ENCODE results near the gene GABARAP. TPM values are rescaled to one million over a fixed set of nuclear protein-coding genes. Genes with fewer than 3 reads are reported as not detected.

GABARAP gene
- polyA plus RNA-seq, 1 experiment: 984 TPM

DNA sequence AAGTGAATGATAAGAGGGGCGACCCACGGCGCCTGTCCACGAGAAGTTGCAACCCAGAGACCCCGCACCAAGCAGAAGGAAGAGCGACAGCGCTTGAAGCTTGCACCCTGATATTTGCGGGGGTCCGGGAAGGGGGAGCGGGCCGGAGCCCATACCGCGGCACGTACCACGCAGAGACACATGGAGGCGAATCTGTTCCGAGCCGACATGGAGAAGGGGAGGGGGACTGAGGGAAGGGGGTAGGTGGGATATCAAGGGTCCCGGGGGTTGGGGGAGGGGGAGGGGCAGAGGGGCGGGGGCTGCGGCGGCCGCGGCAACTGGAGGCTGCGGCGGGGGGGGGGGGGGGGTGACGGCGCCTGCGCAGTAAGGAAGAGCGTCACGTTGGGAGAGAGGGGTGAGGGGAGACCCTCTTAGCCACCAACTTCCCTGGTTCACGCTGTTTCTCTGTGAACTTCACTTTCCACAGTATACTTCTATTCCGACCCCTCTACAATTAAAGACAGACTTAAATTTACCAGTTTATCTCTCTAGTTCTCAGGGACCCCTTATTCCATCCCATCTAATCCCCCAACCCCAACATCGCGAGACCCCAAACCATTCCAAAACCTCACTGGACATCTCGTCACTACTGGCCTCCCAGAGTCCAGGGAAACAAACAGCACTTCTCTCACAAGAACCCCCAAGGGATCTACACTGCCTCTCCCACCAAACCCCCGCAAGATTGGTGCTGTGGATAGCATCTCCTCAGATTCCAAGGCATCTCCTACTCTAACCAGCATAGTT is 30.6 kb downstream of the GABARAP start:
- no peaks in the 10 kb centered on the region for H3K9me3 ChIP-seq (ENCODE audit: control insufficient read depth, insufficient read depth, low read length)
- CTCF ChIA-PET: no interaction called here
- no peak overlapping the region for H3K27ac ChIP-seq (ENCODE audit: low read depth, low read length)
- no peaks in the 10 kb centered on the region for H3K27me3 ChIP-seq (ENCODE audit: control insufficient read depth, insufficient read depth, low read length)
- DNase-seq (ENCODE audit: low read depth, low spot score): no peak
- H3K4me3 ChIP-seq (ENCODE audit: low read depth, low read length): no peak overlapping the region
- TF ChIP-seq, protein P1, sequence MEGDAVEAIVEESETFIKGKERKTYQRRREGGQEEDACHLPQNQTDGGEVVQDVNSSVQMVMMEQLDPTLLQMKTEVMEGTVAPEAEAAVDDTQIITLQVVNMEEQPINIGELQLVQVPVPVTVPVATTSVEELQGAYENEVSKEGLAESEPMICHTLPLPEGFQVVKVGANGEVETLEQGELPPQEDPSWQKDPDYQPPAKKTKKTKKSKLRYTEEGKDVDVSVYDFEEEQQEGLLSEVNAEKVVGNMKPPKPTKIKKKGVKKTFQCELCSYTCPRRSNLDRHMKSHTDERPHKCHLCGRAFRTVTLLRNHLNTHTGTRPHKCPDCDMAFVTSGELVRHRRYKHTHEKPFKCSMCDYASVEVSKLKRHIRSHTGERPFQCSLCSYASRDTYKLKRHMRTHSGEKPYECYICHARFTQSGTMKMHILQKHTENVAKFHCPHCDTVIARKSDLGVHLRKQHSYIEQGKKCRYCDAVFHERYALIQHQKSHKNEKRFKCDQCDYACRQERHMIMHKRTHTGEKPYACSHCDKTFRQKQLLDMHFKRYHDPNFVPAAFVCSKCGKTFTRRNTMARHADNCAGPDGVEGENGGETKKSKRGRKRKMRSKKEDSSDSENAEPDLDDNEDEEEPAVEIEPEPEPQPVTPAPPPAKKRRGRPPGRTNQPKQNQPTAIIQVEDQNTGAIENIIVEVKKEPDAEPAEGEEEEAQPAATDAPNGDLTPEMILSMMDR (IDR thresholded peaks at IDR 0.05; ENCODE audit: low read depth, low read length): no peak
- POLR2A ChIA-PET: no interaction called here

DNA sequence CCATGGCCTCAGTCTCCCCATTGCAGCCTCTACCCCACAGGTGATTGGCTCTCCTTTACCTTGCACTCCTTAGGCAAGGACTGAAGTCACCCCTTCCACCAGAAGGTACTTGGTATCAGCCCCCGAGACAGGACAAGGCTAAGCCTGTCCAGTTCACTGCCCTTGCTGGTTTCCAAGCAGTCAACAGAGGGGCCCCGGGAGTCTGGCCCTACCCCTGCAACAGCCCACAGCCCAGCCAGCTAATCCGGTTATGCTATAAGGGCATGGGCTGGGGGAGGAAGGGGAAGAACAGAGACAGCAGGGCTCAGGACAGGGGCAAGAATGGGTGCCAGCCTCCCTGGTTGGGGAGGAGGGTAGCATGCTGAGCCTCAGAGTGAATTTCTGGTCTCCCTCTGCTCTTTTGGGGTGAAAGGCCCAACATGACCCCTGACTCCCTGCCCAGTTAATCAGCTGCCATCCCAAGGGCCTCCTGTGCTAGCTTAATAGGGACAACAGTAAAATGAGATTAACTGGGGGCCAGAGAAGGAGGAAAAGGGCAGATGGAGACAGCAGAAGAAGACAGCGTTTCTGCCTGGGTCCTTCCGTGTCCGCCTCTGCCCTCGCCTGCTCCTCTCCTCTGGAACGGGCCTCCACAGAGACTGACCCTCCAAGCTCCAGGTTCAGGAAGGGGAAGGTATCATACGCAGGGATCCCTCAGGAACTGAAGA is 33.3 kb downstream of the GABARAP start:
- ChIA-PET POLR2A (no interaction called here), CTCF (no interaction called here)
- TF ChIP-seq, protein P1 (IDR thresholded peaks at IDR 0.05; ENCODE audit: low read depth, low read length): no peak
- H3K4me3 ChIP-seq (ENCODE audit: low read depth, low read length): no peak overlapping the region
- no peaks in the 10 kb centered on the region; the same call in 1 of the 2 replicates for H3K9me3 ChIP-seq (ENCODE audit: control insufficient read depth, insufficient read depth, low read length)
- H3K27ac ChIP-seq (ENCODE audit: low read depth, low read length): no peak overlapping the region
- DNase-seq (ENCODE audit: low read depth, low spot score): no peak
- no peaks in the 10 kb centered on the region for H3K27me3 ChIP-seq (ENCODE audit: control insufficient read depth, insufficient read depth, low read length)

DNA sequence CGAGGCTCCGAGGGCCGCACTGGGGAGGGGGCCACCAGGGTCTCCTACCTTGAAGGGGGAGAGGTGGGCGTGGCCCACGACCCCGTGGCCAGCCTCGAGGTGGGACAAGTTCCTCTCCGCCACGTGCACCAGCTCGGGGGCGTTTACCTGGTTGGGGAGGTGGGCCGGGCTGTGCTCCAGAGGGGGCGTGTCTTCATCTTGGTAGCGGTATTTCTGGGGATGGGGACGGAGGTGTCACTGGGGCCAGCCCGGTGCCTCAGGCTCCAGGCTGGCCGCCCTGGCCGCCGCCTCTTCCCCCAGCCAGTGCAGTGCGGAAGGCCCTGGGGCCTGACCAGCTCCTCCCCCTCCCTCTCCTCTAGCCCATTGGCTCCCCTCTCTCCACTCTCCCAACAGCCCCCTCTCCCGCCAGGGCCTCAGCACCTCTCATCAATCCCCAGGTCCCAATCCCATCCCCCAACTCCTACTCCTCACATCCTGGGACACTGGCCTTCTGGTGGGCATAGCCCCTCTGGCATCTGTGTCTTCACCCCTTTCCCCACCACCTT is 34.1 kb downstream of the GABARAP start:
- DNase-seq (ENCODE audit: low read depth, low spot score): no peak
- POLR2A ChIA-PET: no interaction called here
- no peaks in the 10 kb centered on the region; the same call in 1 of the 2 replicates for H3K9me3 ChIP-seq (ENCODE audit: control insufficient read depth, insufficient read depth, low read length)
- CTCF ChIA-PET: no interaction called here
- H3K27ac ChIP-seq (ENCODE audit: low read depth, low read length): no peak overlapping the region
- no peak overlapping the region for H3K4me3 ChIP-seq (ENCODE audit: low read depth, low read length)
- H3K27me3 ChIP-seq (ENCODE audit: control insufficient read depth, insufficient read depth, low read length): no peaks in the 10 kb centered on the region
- TF ChIP-seq, protein P1 (IDR thresholded peaks at IDR 0.05; ENCODE audit: low read depth, low read length): no peak

DNA sequence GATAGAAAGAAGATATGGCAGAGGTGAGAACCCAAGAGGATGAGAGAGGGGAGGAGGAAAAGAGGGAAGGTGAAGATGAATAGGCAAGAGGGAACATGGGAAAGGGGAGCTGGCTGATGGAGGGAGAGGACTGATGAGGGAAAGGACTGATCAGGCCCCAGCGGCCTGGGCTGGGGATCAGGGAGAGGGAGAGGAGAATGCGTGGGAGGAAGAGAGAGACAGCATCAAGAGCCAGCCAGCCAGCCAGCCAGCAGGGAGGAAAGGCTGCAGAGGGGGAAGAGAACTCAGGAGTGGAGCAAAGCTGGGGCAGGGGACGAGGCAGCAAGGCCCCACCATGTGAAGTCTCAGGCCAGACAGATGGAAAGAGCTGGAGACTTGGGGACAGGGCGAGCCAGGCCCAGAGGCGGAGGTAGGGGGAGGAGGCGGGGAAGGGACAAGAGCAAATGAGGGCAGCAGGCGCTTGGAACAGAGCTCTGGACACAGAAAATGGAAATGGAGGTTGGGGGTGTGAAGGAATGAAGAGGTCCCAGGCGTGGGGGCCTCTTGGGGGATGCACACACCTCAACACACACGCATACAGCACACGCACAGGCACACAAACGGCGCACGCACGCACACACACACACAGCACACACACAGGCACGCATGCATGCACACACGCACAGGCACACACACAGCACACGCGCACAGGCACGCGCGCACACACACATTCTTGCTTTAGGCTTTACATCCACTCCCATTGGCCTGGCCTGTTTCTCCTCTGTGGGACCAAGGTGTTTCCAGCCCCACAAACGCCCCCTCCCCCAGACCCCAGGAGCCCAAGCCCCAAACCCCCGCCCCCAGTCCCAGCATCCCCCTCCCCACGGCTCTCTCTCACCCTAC is 34.9 kb downstream of the GABARAP start:
- POLR2A ChIA-PET: no interaction called here
- CTCF ChIA-PET: interaction anchor here (0.6 kb wide), 1 partner anchor 30 kb away, joined by 3 read pairs; no protein-coding TSS in a partner anchor
- Histone ChIP-seq H3K9me3 (ENCODE audit: control insufficient read depth, insufficient read depth, low read length) (no peaks in the 10 kb centered on the region; the same call in 1 of the 2 replicates), H3K27ac (ENCODE audit: low read depth, low read length) (no peak overlapping the region), H3K4me3 (ENCODE audit: low read depth, low read length) (no peak overlapping the region), H3K27me3 (ENCODE audit: control insufficient read depth, insufficient read depth, low read length) (no peaks in the 10 kb centered on the region)
- no peak for DNase-seq (ENCODE audit: low read depth, low spot score)
- TF ChIP-seq, protein P1 (IDR thresholded peaks at IDR 0.05; ENCODE audit: low read depth, low read length): no peak
